AG09309 (cell line): ENCODE results near the gene EMX1.

Experiments used
- DNase-seq: peaks from one replicate; pipeline ENCODE4 v3.0.0-alpha.2; 2010; ENCODE audit warnings: low read depth
- H3K4me3 ChIP-seq: 2 replicates; pipeline ENCODE4 v1.5.1; 2011; ENCODE audit warnings: mild to moderate bottlenecking, low read depth, low read length, moderate library complexity; ENCODE audit not compliant: control insufficient read depth
- TF ChIP-seq, protein P1 (sequence below): IDR thresholded peaks from 2 replicates; pipeline ENCODE4 v1.5.1; 2011; ENCODE audit warnings: mild to moderate bottlenecking, low read depth, low read length, inconsistent platforms; ENCODE audit not compliant: insufficient read depth, control insufficient read depth; ENCODE audit errors: missing control alignments

The EMX1 gene

DNA sequence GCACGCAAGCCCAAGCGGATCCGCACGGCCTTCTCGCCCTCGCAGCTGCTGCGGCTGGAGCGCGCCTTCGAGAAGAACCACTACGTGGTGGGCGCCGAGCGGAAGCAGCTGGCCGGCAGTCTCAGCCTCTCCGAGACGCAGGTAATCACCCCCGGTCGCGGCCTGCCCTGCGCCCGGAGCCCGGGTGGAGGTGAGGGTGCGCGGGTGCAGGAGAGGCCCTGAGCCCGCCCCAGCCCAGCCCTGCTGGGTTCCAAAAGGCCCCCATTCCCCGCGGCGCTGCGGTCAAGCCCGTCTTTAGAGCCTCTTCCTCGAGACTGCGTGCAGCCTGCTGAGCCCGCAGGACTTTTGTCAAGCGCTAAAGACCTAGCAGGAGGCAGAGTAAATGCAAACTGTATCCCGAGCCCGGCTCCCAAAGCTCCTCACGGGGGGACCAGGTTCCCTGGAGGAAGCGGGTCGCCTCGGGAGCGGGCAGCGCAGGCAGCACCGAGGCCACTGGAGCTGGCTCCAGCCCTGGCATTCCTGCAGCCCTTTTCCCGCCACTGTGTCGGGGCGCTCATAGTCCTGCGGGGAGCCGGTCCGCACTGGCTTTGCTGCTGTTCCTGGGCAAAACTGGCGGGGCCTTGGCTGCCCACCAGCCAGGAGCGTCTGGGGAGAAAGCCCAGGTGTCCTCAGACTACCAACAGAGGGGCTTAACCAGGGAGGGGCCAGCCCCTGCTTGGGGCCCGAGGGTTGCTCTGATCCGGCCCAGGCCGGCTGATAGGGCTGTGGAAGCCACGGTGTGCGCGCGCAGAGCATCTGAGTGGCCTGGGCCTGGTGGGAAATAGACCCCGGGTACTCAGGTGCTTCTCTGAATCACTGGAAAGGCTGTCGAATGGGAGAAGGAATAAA lies 7.3 kb downstream of the EMX1 start:
- no peak overlapping the region for H3K4me3 ChIP-seq
- no peak for DNase-seq
- TF ChIP-seq, protein P1, sequence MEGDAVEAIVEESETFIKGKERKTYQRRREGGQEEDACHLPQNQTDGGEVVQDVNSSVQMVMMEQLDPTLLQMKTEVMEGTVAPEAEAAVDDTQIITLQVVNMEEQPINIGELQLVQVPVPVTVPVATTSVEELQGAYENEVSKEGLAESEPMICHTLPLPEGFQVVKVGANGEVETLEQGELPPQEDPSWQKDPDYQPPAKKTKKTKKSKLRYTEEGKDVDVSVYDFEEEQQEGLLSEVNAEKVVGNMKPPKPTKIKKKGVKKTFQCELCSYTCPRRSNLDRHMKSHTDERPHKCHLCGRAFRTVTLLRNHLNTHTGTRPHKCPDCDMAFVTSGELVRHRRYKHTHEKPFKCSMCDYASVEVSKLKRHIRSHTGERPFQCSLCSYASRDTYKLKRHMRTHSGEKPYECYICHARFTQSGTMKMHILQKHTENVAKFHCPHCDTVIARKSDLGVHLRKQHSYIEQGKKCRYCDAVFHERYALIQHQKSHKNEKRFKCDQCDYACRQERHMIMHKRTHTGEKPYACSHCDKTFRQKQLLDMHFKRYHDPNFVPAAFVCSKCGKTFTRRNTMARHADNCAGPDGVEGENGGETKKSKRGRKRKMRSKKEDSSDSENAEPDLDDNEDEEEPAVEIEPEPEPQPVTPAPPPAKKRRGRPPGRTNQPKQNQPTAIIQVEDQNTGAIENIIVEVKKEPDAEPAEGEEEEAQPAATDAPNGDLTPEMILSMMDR, result no peak

DNA sequence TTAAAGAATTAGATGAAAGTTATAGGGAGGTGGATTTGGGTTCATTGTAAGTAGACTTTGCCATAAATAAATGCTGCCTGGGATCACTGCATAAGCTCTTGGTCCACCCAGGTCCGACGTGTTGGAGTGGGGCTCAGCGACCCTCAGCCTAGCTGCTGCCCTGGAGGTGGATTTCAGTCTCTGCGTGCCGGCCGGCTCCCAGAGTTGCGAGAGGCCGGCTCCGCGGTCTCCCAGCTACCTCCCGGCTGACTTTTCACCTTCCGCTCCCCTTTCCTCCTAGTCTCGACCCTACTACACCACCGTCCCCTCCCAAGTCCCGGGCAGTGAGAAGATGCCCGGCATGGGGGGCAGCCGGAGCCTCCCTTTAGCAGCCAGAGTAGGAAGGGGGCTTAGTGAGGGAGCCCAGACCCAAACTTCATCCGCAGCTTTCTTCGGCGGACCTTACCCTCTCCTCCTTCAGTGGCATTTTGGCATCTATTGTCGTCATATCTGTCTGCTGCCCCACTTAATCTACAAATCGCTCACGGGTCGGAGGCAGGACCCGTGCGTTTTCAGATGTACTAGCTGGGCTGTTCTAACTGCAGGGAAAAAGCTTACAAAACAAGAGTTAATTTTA lies 8.1 kb downstream of the EMX1 start:
- no peak for DNase-seq
- no peak overlapping the region for H3K4me3 ChIP-seq
- TF ChIP-seq, protein P1, result no peak

DNA sequence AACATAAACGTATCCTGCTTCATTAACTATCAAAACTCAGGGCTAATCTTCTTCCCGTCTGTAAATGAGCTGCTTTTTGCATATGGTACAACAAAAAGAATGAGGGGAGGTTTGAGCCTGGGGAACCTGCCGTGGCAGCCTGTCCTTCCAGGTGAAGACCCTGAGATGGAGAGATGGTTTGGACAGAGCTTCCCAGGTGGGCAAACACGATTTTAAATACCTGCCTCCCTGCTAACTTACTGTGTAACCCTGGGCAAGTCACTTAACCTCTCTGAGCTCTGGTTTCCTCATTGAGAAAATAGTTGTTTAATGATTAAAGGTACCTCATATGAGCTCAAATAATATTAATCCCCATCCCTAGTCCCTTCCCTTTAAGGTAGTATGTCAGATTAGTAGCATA lies 9.0 kb downstream of the EMX1 start:
- no peak for DNase-seq
- TF ChIP-seq, protein P1, result no peak

DNA sequence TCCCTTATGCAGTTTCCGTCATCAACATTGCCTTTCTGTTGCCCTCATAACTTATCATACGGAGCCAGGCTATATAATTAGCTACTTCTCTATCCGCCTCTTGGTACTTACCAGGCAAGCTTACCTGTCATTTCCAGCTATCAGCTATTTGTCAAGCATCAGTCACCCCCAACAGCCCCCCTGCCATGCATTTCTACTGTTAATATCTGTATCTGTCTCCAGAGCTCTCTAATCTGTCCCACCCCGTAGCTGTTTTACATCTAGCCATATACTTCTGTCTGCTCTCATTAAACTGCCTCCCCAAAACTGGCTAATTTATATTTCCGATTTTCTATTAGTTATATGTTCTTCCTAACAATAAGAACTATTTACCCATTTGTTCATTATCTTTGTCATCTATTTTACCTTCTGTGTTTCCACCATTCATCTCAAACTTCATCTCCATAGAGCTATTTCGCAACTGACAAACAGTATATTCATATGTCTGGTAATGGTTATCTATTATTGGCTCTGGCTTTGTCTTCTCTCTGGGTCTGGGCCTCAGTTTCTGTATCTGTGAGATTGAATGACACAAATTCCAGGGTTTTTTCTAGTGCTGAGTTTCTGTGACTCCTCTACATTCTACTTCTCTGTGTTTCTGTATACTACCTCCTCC lies 9.6 kb downstream of the EMX1 start:
- no peak overlapping the region for H3K4me3 ChIP-seq
- no peak for DNase-seq
- TF ChIP-seq, protein P1, result no peak

More for the DNA sequence above, 9.0 kb downstream of the EMX1 start:
- H3K4me3 ChIP-seq, result no peak overlapping the region

DNA sequence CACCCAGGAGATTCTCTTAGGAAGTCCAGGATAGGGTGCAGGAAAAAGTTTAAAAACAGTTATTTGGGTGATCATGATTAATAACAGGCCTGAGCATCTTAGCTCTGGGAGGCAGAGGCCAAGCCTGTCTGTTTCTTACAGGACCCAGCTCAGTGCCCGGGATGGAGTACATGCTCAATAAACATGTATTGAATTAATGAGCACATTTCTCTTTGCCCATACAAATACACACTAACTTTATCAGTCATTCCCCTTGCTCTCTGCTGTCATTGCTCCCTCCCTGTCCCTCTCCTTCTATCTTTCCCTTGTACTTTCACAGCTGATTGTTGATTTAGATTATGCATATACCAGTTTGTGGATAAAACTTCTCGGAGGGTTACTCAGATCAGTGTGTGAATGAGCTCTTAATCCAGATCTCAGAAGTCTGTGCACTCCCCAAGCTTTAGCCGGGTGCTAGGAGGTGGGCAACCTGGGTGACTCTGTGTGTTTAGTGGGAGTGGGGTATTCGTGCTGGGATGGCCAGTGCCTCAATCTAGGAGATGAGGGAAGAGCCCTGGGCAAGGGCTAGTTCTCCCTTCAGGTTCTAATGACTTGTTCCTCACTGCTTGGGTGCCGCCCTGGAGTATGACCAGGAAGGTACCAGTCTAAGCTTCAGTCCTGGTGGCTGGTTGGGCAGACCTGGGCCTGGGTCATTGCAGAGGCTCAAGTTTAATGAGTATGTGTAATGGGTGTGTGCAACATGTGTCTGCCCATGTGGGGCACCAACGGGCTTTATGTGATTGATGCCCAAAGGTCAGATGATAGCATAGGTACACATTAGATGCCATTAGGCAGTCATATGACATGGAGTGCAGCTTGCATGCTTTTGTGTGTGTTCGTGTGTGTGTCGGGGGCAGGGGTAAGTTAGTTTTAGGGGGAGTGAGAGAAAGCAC lies 10.6 kb downstream of the EMX1 start:
- TF ChIP-seq, protein P1, result no peak
- DNase-seq, result no peak
- H3K4me3 ChIP-seq, result no peak overlapping the region

DNA sequence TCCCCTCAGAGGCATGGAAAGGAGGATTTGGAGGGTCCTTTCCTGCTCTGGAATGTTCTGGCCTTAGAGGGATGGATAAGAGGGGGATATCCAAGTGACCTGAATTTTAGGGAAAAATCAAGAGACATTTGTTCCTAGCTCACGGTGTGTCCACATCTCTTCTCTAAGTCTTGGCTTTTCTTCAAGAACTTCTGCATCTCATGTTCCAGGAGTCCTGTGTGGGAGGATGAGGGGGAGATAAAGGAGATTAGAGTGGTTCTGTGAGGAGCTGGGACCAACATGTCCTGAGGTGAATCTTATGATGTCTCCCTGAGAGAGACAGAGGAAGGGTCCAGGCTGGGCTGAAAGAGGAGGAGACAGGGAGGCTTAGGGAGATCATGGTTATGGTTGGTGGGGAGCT lies 11.7 kb downstream of the EMX1 start:
- TF ChIP-seq, protein P1, result no peak
- no peak for DNase-seq
- H3K4me3 ChIP-seq, result no peak overlapping the region
